Adrenal gland (tissue), 5 donors: Measurements from ENCODE around the gene WNK4.

Source experiments
- POLR2A ChIP-seq, 2 donors: fragments of 450-650 bp; IDR thresholded peaks; one replicate each; pipeline ENCODE4 v1.6.1; 2017; ENCODE audit warnings: antibody characterized with exemption in 2 of 2, mild to moderate bottlenecking in 2 of 2, moderate library complexity in 1 of 2
- TF ChIP-seq, protein P1 (sequence below), 6 experiments: fragments of 450-650 bp in 4 of 6; fragments of 200-600 bp in 2 of 6; sonication (generic) in 1 of 6; IDR thresholded peaks; 1 replicate in 5 of 6; 2 replicates in 1 of 6; pipeline versions ENCODE4 v1.5.1 to v1.8.0; 2016 to 2021; ENCODE audit warnings: antibody characterized with exemption in 6 of 6, mild to moderate bottlenecking in 2 of 6, moderate library complexity in 1 of 6
- donor health status: DM: no; HTN: no; CAD: no.

DNA sequence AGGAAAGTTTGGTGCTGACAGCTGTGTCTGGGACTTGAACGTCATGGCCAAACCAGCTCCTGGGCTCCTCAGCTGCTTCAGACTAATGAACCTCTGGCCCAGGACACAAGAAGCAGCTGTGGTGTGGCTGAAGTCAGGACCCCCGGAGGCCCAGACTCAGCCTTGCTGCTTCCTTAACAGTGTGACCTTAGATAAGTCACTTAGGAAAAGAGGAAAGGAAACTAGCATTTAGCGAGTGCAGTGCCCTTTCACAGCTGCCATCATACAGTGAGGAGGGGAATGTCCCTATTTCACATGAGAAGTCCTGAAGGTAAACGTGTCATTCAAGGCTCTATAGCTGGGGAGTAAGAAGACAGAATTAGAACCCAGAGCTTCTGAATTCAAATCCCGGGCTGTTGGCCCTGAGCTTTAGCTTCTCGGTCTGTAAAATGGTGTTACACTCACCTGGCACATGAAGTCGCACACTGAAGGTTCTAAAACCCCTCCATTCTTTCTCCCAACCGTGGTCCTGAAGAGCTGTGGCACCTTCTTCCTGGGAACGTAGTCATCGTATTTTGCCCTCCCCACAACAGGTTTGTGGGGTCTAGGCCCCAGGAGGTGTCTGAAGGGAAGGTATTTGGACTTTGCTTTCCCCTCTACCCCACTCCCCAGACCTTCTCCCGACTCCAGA is 20.3 kb upstream of the WNK4 start:
- TF ChIP-seq, protein P1, sequence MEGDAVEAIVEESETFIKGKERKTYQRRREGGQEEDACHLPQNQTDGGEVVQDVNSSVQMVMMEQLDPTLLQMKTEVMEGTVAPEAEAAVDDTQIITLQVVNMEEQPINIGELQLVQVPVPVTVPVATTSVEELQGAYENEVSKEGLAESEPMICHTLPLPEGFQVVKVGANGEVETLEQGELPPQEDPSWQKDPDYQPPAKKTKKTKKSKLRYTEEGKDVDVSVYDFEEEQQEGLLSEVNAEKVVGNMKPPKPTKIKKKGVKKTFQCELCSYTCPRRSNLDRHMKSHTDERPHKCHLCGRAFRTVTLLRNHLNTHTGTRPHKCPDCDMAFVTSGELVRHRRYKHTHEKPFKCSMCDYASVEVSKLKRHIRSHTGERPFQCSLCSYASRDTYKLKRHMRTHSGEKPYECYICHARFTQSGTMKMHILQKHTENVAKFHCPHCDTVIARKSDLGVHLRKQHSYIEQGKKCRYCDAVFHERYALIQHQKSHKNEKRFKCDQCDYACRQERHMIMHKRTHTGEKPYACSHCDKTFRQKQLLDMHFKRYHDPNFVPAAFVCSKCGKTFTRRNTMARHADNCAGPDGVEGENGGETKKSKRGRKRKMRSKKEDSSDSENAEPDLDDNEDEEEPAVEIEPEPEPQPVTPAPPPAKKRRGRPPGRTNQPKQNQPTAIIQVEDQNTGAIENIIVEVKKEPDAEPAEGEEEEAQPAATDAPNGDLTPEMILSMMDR (IDR thresholded peaks at IDR 0.05), result no peak
- no peak for TF ChIP-seq POLR2A (IDR thresholded peaks at IDR 0.05)
